Endothelial cell of umbilical vein (primary cell): Measurements from ENCODE around the gene NLRP6. TPM values are rescaled to one million over a fixed set of nuclear protein-coding genes. Genes with fewer than 3 reads are reported as not detected.

Experiments
- BruUV-seq: library from RNA; stranded (reverse); fragments of 400-500 nt; replicated peaks from 2 replicates; lab custom pipeline; 2021; lab: Mats Ljungman, UMichigan
- CTCF ChIA-PET: fragments of 300-600, 350-600 bp; sonication (Branson Sonifier 250); formaldehyde crosslinking; loops from one replicate; lab custom pipeline; 2021; ENCODE audit warnings: antibody characterized with exemption, inconsistent platforms; lab: Charles Lee
- POLR2A ChIA-PET: fragments of 300-600, 350-600 bp; sonication (Branson Sonifier 250); formaldehyde crosslinking; loops from one replicate; lab custom pipeline; 2021; ENCODE audit warnings: antibody characterized with exemption, inconsistent platforms; lab: Charles Lee
- DNase-seq: peaks from one replicate; pipeline ENCODE4 v3.0.0-alpha.2; 2011; ENCODE audit warnings: low read depth, low spot score
- FAIRE-seq: peaks from 2 replicates; lab custom pipeline; 2011; peaks lifted over from hg19 to GRCh38; lab: Jason Lieb, UNC
- H2AFZ ChIP-seq: 2 replicates; pipeline ENCODE4 v1.6.0; 2012; ENCODE audit warnings: low read depth, low read length, control low read depth, inconsistent platforms
- H3K27ac ChIP-seq: 2 replicates; pipeline ENCODE4 v1.5.1; 2011; ENCODE audit warnings: low read depth, mild to moderate bottlenecking, control low read depth, low read length, moderate library complexity; ENCODE audit not compliant: insufficient read depth
- H3K27me3 ChIP-seq, 2 experiments: 2 replicates each; pipeline versions ENCODE4 v1.6.0 to v1.6.1; 2011; ENCODE audit warnings: low read length in 2 of 2, mixed read lengths in 1 of 2; ENCODE audit not compliant: control insufficient read depth in 2 of 2, insufficient read depth in 2 of 2
- H3K36me3 ChIP-seq, 2 experiments: 2 replicates in 1 of 2; 3 replicates in 1 of 2; pipeline ENCODE4 v1.5.1; 2011; ENCODE audit warnings: low read length in 2 of 2, mild to moderate bottlenecking in 1 of 2, moderate library complexity in 1 of 2; ENCODE audit not compliant: control insufficient read depth in 2 of 2, insufficient read depth in 2 of 2; ENCODE audit errors: extremely low read depth in 1 of 2
- H3K4me1 ChIP-seq: 3 replicates; pipeline ENCODE4 v1.5.1; 2011; ENCODE audit warnings: mild to moderate bottlenecking, low read length; ENCODE audit not compliant: control insufficient read depth, insufficient read depth; ENCODE audit errors: extremely low read depth
- H3K4me2 ChIP-seq: 2 replicates; pipeline ENCODE4 v1.6.1; 2011; ENCODE audit warnings: low read length, control low read depth, mixed read lengths; ENCODE audit not compliant: insufficient read depth
- H3K4me3 ChIP-seq, 3 experiments: fragments of 200-600 bp in 1 of 3; sonication (generic), shearing (Covaris generic) in 1 of 3; replicated peaks in 1 of 3; 2 replicates each; pipeline ENCODE4 v1.5.1; 2011 to 2016; ENCODE audit warnings: control low read depth in 3 of 3, low read length in 3 of 3, mild to moderate bottlenecking in 2 of 3, inconsistent platforms in 1 of 3, low read depth in 1 of 3, moderate library complexity in 1 of 3; ENCODE audit not compliant: insufficient read depth in 1 of 3
- H3K79me2 ChIP-seq: 2 replicates; pipeline ENCODE4 v1.6.0; 2012; ENCODE audit warnings: low read length, inconsistent platforms; ENCODE audit not compliant: control insufficient read depth, insufficient read depth
- H3K9ac ChIP-seq: replicated peaks from 2 replicates; pipeline ENCODE3; 2011; ENCODE audit warnings: low read length, control low read depth; ENCODE audit not compliant: insufficient read depth; ENCODE audit errors: extremely low read depth
- H3K9me1 ChIP-seq: replicated peaks from 3 replicates; pipeline ENCODE4 v1.6.0; 2011; ENCODE audit warnings: mild to moderate bottlenecking, low read length; ENCODE audit not compliant: control insufficient read depth, insufficient read depth; ENCODE audit errors: extremely low read depth
- H3K9me3 ChIP-seq: replicated peaks from 2 replicates; pipeline ENCODE4 v1.5.1; 2012; ENCODE audit warnings: low read length, inconsistent platforms; ENCODE audit not compliant: control insufficient read depth, insufficient read depth
- H4K20me1 ChIP-seq: replicated peaks from 2 replicates; pipeline ENCODE3; 2011; ENCODE audit warnings: mild to moderate bottlenecking, low read length; ENCODE audit not compliant: control insufficient read depth, insufficient read depth; ENCODE audit errors: extremely low read depth
- EZH2 ChIP-seq: IDR thresholded peaks from 2 replicates; pipeline ENCODE4 v1.6.1; 2012; ENCODE audit warnings: borderline replicate concordance, low read depth, mild to moderate bottlenecking, moderate library complexity, low read length, inconsistent platforms; ENCODE audit not compliant: severe bottlenecking
- FOS ChIP-seq: IDR thresholded peaks from 2 replicates; pipeline ENCODE4 v1.6.1; 2011; ENCODE audit warnings: mild to moderate bottlenecking, low read length, moderate library complexity, borderline replicate concordance; ENCODE audit not compliant: insufficient read depth
- GATA2 ChIP-seq: IDR thresholded peaks from 2 replicates; pipeline ENCODE4 v1.7.0; 2011; ENCODE audit warnings: low read depth, mild to moderate bottlenecking, moderate library complexity, mixed read lengths, low read length; ENCODE audit not compliant: insufficient read length, insufficient read depth
- MAX ChIP-seq: IDR thresholded peaks from 2 replicates; pipeline ENCODE4 v1.6.1; 2011; ENCODE audit not compliant: insufficient read depth, insufficient read length
- MYC ChIP-seq: IDR thresholded peaks from one replicate; pipeline ENCODE4 v1.6.1; 2011; ENCODE audit warnings: mild to moderate bottlenecking, low read depth, low read length
- POLR2AphosphoS5 ChIP-seq: IDR thresholded peaks from 2 replicates; pipeline ENCODE4 v1.6.1; 2012; ENCODE audit warnings: low read depth, mild to moderate bottlenecking, control low read depth, low read length, moderate library complexity; ENCODE audit not compliant: insufficient read depth
- dilution Hi-C: fragments of 300-500 bp; cut with MboI; formaldehyde crosslinking; loops from one replicate; pipeline ENCODE4 v1.15.0; 2019; ENCODE audit warnings: low sequenced_read_pairs; ENCODE audit not compliant: extremely low pct_ligation_motif_present
- intact Hi-C: fragments of 100-400 bp; cut with micrococcal nuclease; formaldehyde crosslinking; loops from one replicate; pipeline ENCODE4 v1.10.0; 2022
- polyA plus RNA-seq, 4 experiments: library from polyadenylated mRNA; depleted of rRNA in 3 of 4; stranded (reverse) in 3 of 4; unstranded in 1 of 4; fragments of >200 nt; gene quantifications; 2 replicates each; pipeline versions ENCODE4 v1.2.1 to v1.2.3, GENCODE V29; 2011 to 2012; ENCODE audit warnings: missing spikeins in 1 of 4
- small RNA-seq: library from RNA; depleted of rRNA; stranded (forward); fragments of <200 nt; gene quantifications from one replicate; pipeline ENCODE3, GENCODE V24; 2012; ENCODE audit warnings: low replicate concordance, low read depth; ENCODE audit not compliant: insufficient read depth, insufficient read length
- total RNA-seq: library from RNA; stranded (reverse); gene quantifications from 2 replicates; pipeline ENCODE4 v1.2.3, GENCODE V29; 2021

NLRP6 gene
- total and polyA plus RNA-seq, 2 donors (not counting 3 experiments of a cell fraction or from before 2014, with no cell fraction given) = not detected

- FAIRE-seq (no peak), DNase-seq (no peak)
- Histone ChIP-seq H3K9ac (no peak overlapping the region), H3K27ac (no peak overlapping the region), H3K27me3 (peaks cover 0 to under 1% of the 10 kb centered on the region in 2 experiments), H3K4me2 (no peak overlapping the region), H2AFZ (no peak overlapping the region), H3K79me2 (no peaks in the 10 kb centered on the region), H3K36me3 (no peaks in the 10 kb centered on the region), H3K4me1 (peaks cover 15% of the 10 kb centered on the region), H3K9me3 (no peaks in the 10 kb centered on the region), H4K20me1 (no peaks in the 10 kb centered on the region), H3K9me1 (no peaks in the 10 kb centered on the region), H3K4me3 (no peak overlapping the region)
- dilution Hi-C loops = no loop called here
- no TSS peak for BruUV-seq
- TF ChIP-seq GATA2 (no peak), EZH2 (no peak), MAX (no peak), POLR2AphosphoS5 (no peak), FOS (no peak), MYC (no peak)
- ChIA-PET POLR2A (no interaction called here), CTCF (no interaction called here)
- intact Hi-C loops = no loop called here
Observed at GRCh38 chr11:334264-334994, 56.2 kb downstream of the NLRP6 start.

Small RNA genes within 50 kb of the gene (small RNA-seq; reads per million reads assigned to genes)
- not detected for gene AC136475.6

Other genes starting within 250 kb of the NLRP6 start
- gene SCGB1C1, start 85.3 kb upstream of the NLRP6 start, total RNA-seq = not detected in 2 replicates
- not detected in 2 replicates for gene SCGB1C1, start 85.3 kb upstream of the NLRP6 start, polyA plus RNA-seq
- 31.0 and 35.5 TPM in 2 replicates for gene BET1L, start 71.0 kb upstream of the NLRP6 start, total RNA-seq
- gene BET1L, start 71.0 kb upstream of the NLRP6 start, polyA plus RNA-seq = 80.0 and 90.0 TPM in 2 replicates
- 112 and 119 TPM in 2 replicates for gene RIC8A, start 70.7 kb upstream of the NLRP6 start, total RNA-seq
- 143 and 165 TPM in 2 replicates for gene RIC8A, start 70.7 kb upstream of the NLRP6 start, polyA plus RNA-seq
- gene SIRT3, start 42.1 kb upstream of the NLRP6 start, total RNA-seq = 12.0 and 14.9 TPM in 2 replicates
- 17.6 and 18.3 TPM in 2 replicates for gene SIRT3, start 42.1 kb upstream of the NLRP6 start, polyA plus RNA-seq
- 168 and 179 TPM in 2 replicates for gene PSMD13, start 41.4 kb upstream of the NLRP6 start, total RNA-seq
- gene PSMD13, start 41.4 kb upstream of the NLRP6 start, polyA plus RNA-seq = 175 and 214 TPM in 2 replicates
- gene PGGHG, start 10.7 kb downstream of the NLRP6 start, total RNA-seq = 42.4 and 48.1 TPM in 2 replicates
- gene PGGHG, start 10.7 kb downstream of the NLRP6 start, polyA plus RNA-seq = 31.6 and 37.9 TPM in 2 replicates
- not detected in 2 replicates for gene IFITM5, start 21.1 kb downstream of the NLRP6 start, total RNA-seq
- not detected in 2 replicates for gene IFITM5, start 21.1 kb downstream of the NLRP6 start, polyA plus RNA-seq
- 219 and 263 TPM in 2 replicates for gene IFITM2, start 29.4 kb downstream of the NLRP6 start, total RNA-seq
- 1,135 and 1,428 TPM in 2 replicates for gene IFITM2, start 29.4 kb downstream of the NLRP6 start, polyA plus RNA-seq
- gene IFITM1, start 35.6 kb downstream of the NLRP6 start, total RNA-seq = 4.0 and 11.5 TPM in 2 replicates
- gene IFITM1, start 35.6 kb downstream of the NLRP6 start, polyA plus RNA-seq = 24.6 and 34.1 TPM in 2 replicates
- 323 and 416 TPM in 2 replicates for gene IFITM3, start 42.5 kb downstream of the NLRP6 start, total RNA-seq
- 950 and 1,150 TPM in 2 replicates for gene IFITM3, start 42.5 kb downstream of the NLRP6 start, polyA plus RNA-seq
- gene B4GALNT4, start 91.1 kb downstream of the NLRP6 start, total RNA-seq = 5.2 and 9.6 TPM in 2 replicates
- gene B4GALNT4, start 91.1 kb downstream of the NLRP6 start, polyA plus RNA-seq = 7.9 and 9.2 TPM in 2 replicates
- 0.27 and 0.30 TPM in 2 replicates for gene PKP3, start 115.8 kb downstream of the NLRP6 start, total RNA-seq
- gene PKP3, start 115.8 kb downstream of the NLRP6 start, polyA plus RNA-seq = 0.33 and 0.59 TPM in 2 replicates
- gene SIGIRR, start 136.6 kb downstream of the NLRP6 start, total RNA-seq = 51.9 and 52.3 TPM in 2 replicates
- 70.9 and 104 TPM in 2 replicates for gene SIGIRR, start 136.6 kb downstream of the NLRP6 start, polyA plus RNA-seq
- gene ANO9, start 163.6 kb downstream of the NLRP6 start, total RNA-seq = 0.12 TPM in 1 of 2 replicates, not detected in the other
- 0.23 and 0.32 TPM in 2 replicates for gene ANO9, start 163.6 kb downstream of the NLRP6 start, polyA plus RNA-seq
- 41.4 and 44.2 TPM in 2 replicates for gene PTDSS2, start 171.9 kb downstream of the NLRP6 start, total RNA-seq
- 46.8 and 60.8 TPM in 2 replicates for gene PTDSS2, start 171.9 kb downstream of the NLRP6 start, polyA plus RNA-seq
- gene RNH1, start 228.8 kb downstream of the NLRP6 start, total RNA-seq = 143 and 144 TPM in 2 replicates
- gene RNH1, start 228.8 kb downstream of the NLRP6 start, polyA plus RNA-seq = 198 and 276 TPM in 2 replicates